Heart left ventricle (tissue), 13 donors: ENCODE measurements around the gene OR2Z1.

Source experiments
- CTCF ChIP-seq, 12 donors: fragments of 200-600 bp; sonication (generic) in 4 of 12; IDR thresholded peaks; one replicate each; pipeline versions ENCODE4 v1.5.0 to v1.8.0; 2018 to 2022; ENCODE audit warnings: antibody characterized with exemption in 12 of 12, mild to moderate bottlenecking in 5 of 12
- POLR2A ChIP-seq, 2 donors: fragments of 450-650 bp; IDR thresholded peaks; one replicate each; pipeline ENCODE4 v1.6.1; 2017; ENCODE audit warnings: antibody characterized with exemption in 2 of 2, mild to moderate bottlenecking in 2 of 2, moderate library complexity in 2 of 2
- donor health status: ischemic (EF 13 %, LVEDD 7.1; RV severe dilation, severe dysfunction).
- donor health status: DM: no; HTN: yes; CAD: no.
- donor health status: DM: no; HTN: no; CAD: no.
- donor health status: ischemic (EF 25% LVEDD 6.9; RV normal size, moderate dysfunction).
- donor health status: ischemic (EF 25% LVEDD 5.7; RV mildly dilated, moderate dysfunction).
- donor health status: ischemic (EF 35%, LVEDD 5.7; RV mildly dilated, moderate dysfunction).
- donor health status: nonischemic (EF 11% LVEDD 7.7; RV severe dilation, severe dysfunction).
- donor health status: DM: yes; HTN: yes; CAD: no.
- donor health status: PGD.
- donor health status: ischemic (EF 29% LVEDD 5.4; RV normal size, mild dysfunction).
- donor health status: nonischemic (EF 23%, LVEDD 6.1; RV moderate dilation, normal function).

GRCh38 chr19:8721334-8721733 lies at the start of gene OR2Z1:
- no peak for TF ChIP-seq CTCF (IDR thresholded peaks at IDR 0.05)
- TF ChIP-seq POLR2A (IDR thresholded peaks at IDR 0.05), result no peak
